ENCODE measurements around the gene ORC5.

DNA sequence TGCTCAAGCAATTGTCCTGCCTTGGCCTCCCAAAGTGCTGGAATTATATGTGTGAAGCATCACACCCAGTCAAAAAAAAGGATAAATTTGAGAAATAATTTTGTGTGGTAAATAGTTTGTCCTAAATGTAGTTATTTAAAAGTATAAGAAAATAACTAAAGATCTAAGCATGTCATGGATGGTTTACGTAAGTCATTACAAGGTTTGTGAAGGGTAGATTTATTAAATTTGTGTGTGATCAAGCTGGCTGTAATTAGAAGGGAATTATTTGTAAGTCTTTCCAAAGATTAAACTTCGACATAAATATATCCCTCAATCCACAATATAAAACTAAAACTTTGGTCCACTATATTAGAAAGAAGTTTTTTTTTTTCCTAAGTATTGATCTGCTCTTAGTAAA is 28.6 kb downstream of the ORC5 start:
- TF ChIP-seq, protein P1, sequence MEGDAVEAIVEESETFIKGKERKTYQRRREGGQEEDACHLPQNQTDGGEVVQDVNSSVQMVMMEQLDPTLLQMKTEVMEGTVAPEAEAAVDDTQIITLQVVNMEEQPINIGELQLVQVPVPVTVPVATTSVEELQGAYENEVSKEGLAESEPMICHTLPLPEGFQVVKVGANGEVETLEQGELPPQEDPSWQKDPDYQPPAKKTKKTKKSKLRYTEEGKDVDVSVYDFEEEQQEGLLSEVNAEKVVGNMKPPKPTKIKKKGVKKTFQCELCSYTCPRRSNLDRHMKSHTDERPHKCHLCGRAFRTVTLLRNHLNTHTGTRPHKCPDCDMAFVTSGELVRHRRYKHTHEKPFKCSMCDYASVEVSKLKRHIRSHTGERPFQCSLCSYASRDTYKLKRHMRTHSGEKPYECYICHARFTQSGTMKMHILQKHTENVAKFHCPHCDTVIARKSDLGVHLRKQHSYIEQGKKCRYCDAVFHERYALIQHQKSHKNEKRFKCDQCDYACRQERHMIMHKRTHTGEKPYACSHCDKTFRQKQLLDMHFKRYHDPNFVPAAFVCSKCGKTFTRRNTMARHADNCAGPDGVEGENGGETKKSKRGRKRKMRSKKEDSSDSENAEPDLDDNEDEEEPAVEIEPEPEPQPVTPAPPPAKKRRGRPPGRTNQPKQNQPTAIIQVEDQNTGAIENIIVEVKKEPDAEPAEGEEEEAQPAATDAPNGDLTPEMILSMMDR (IDR thresholded peaks at IDR 0.05), result no peak
- TF ChIP-seq POLR2A (IDR thresholded peaks at IDR 0.05), result no peak

All from vagina (tissue), 2 donors.